Amniotic epithelial cell (primary cell): ENCODE measurements around the gene CCDC51.
"Not testable (repeated sequence)": the region's sequence is repeated elsewhere in the genome, so short reads cannot be mapped to it uniquely, and the experiment has no call there.

ENCODE experiments used
- DNase-seq: peaks from one replicate; pipeline ENCODE4 v3.0.0-alpha.2; 2010; ENCODE audit warnings: low read depth

Gene CCDC51

DNA sequence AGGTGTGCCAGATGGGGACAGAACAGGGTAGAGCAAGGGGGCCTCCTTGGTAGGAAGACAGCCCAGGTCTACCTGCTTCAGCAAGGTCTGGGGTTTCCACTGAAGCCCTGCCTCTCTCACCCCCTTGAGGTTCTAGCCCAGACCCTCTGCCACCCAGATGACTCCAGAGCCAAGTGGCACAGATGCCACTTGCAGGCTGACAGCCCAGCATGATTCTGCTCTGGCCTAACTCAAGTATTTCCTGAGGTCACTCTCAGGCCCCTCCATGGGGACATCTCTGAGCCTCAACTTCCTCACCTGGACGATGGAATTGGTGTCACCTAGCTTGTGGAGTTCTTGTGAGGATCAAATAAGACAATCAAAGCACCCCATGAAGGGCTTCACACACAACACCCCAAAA lies 33.9 kb downstream of the CCDC51 start:
- DNase-seq: no peak

DNA sequence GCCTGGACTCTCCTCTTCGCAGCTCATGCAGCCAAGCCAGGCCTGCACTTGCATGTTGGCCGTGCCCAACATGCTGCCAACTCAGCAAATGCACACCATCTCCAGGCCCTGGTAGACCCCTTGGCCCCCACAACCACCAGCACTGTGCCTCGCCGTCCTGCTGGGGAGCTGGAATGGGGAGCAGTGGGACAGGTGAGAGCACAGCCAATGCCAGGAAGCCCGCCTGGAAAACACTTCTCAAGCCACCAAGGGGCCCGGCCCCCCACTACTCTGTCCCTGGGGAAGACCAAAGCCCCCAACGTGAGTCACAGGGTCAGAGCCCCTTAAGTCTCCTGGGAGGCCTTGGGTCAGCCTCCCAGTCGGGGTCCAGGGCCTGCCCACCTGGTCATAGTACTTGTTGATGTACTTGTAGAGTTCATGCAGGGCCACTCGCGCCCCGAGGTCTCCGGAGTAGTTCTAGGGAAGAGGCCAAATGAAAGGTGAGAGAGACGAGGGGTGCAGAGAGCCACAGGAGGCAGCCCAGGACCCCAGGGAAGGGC lies 34.5 kb downstream of the CCDC51 start:
- DNase-seq: no peak

DNA sequence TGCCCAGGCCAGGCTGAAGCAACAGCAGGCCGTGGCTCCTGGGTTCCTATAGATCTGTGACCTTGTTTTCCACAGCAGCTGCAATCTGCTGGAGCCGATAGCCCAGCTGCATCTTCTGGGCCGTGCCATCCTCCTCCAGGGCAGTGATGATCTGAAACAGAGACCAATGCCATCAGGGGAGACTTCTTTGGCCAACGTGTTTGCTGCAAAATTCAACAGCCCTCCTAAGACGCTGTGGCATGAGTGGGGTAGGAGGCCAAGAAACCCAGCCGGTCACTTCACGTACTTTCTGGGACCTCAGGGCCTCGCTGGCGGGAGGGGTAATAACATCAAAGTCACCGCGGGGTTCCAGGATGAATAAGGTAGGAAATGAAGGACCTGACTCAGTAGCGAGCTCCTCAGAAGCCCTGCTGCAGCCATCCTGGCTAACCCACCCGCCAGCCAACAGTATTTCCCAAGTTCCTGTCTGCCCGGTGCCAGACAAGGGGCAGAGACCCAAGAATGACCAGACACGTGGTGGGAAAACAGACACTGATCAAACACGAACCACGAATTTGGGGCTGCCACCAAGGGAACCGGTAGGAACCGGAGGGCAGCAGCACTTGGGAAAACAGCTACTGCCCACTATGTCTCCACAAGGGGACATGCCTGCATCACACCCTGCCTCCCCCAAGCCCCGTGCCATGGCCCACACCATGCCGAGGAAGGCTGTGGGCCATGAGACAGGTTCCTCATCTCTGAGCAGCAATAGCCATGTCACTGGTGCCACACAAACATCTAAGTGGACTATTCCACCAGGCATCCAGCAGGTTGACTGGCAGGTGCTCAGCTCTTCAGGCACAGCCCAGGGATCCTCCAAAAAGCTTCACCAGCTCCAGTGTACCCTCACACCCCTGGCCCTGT lies 35.2 kb downstream of the CCDC51 start:
- no peak for DNase-seq

DNA sequence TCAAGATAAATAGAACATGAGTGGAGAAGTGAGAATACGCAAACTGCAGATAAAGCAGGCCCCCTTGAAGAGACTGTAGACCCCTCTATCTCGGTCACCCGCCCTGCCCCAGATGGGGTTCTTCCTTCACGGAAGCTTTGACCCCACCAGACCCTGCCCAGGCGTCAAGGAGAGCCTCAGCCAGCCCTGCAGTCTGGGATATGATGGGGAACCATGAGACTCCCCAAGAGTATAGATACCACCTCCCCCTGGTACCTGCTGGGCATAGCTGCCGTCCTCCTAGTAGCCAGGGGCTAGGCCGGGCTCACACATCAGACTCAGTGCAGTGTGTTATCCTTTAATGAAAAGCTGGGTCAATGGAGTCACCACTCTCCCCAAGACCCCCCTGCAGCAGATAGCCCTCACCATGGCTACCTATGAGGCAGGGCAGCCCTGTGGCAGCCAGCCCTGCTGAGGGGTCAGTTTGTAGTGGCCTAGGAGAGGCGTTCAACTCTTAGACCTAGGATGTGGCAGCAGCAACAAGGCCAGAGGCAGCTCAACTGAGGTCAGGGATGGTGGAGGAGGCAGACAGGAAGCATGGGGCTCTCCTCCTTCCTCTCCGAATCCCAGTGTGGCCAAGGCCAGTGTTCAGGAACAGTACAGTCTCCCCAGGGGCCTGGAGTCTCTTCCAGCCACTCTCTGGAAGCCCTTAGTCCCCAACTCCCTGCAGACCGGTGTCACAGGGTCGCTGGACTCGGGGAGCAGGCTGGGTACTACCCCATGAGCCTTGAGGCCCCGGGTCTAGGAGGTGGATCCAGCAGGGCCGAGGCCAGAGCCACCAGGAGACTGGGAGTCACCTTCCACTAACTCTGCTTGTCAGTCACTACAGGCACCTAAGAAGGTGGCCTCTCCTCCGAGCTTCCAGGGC lies 36.1 kb downstream of the CCDC51 start:
- DNase-seq: no peak

DNA sequence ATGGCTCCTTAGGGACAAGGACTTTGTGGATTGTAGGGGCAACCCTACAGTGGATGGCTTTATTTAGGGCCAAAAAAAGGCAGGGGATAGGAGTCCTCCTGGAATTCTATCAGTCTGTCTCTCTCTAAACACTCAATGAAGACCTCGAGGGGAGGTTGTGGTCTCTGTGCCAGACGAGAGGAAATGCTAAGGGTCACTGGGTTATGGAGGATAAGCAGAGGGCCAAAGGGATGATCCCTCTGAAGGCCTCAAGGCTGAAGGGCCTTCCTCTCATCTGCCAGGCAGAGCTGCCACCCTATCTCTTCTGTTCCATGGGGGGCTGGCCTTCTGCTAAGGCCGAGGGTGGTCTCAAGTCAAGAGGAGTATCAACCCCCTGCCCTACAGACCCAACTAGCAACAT lies 37.0 kb downstream of the CCDC51 start:
- DNase-seq: no peak

DNA sequence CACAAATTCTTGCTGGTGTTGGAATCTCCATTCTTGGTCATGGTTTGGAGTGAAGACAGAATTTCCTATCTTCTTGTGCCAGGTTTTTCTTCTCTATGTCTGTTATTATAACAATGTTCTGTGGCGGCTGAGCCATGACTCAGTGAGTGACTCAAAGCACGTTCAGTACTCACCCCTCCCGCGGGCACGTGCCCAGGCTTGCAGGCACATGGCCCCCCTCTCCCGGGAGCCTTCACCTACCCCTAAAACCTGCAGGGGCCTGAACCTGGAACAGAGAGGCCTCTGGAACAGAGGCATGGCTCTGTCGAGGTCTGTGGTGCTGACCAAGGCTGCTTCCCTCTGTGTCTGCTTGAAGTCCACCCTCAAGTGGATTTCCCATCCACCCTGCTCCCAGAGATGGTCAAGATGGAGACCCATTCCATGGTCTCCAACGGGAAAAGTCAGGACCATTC lies 37.6 kb downstream of the CCDC51 start:
- DNase-seq: peak; percentile 85

DNA sequence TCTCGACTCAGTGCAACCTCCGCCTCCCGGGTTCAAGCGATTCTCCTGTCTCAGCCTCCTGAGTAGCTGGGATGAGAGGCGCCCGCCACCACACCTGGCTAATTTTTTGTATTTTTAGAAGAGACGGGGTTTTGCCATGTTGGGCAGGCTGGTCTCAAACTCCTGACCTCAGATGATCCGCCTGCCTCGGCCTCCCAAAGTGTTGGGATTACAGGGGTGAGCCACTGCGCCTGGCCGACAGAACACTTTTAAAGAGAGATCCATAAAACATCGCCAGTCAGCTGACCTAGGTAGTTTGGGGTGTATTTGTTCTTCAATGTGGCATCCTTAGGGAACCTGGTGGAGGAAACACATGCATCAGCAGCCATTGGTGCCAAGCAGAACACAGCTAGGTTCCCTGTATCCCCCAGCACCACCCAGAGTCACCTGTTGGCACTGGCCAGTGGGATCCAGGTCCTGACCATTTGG lies 38.5 kb downstream of the CCDC51 start:
- not testable (repeated sequence) for DNase-seq

DNA sequence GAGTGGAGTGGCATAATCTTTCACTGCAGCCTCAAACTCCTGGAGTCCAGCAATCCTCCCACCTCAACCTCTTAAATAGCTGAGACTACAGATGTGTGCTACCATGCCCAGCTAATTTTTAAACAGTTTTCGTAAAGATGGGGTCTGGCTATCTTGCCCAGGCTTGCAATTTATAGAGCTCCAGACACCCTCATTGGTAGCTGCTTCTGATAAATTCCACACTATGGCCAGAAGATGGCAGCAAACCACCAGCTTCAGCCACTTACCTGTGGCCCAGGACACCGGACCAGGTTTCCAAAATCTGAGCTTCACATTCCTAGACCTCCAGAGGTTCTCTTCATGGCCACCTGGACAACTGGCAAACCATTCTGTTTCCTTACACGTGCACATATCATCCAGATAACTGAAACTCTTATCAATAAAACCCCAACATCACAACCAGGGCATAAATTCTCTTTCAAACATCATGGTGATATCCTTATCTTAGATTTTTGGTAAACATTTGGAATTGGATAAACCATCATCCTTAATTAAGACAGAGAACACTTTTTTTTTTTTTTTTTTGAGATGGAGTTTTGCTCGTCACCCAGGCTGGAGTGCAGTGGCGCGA lies 39.0 kb downstream of the CCDC51 start:
- peak; percentile 47 for DNase-seq

DNA sequence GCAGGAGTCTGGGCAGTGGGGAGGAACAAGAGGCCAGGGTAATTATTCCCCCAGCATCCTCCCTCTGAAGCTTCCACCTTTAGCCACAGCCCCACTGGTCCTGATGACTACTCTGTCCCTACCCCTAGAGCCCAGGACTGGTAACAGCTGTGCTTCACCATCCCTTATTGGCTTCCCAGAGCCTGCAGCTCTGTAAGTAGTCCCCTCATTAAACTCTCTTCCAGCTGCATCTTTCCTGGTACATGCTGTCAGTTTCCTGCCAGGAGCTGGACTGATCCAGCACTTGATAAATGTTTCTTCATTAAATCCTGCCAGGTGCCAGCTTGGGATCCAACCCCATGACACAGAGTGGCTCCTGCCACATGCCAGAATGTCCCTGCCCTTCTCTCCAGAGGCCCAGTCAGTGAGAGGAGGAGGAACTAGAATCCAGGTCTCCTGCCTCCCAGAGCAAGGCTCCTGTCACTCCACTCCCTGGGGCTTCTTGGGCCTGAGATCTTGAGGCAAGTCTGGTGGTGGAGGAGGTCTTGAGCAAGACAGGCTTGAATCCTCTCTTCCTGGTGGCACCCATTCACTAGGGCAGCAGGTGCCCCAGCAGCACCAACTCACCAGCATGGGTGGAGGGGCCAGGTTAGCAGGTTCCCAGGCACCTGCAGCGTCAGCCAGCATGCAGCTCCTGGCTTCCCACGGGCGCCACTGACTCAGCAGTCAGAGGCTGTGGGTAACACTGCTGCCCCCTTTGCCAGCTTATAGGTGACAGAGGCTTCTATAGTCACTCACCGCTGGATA lies 40.3 kb downstream of the CCDC51 start:
- no peak for DNase-seq

DNA sequence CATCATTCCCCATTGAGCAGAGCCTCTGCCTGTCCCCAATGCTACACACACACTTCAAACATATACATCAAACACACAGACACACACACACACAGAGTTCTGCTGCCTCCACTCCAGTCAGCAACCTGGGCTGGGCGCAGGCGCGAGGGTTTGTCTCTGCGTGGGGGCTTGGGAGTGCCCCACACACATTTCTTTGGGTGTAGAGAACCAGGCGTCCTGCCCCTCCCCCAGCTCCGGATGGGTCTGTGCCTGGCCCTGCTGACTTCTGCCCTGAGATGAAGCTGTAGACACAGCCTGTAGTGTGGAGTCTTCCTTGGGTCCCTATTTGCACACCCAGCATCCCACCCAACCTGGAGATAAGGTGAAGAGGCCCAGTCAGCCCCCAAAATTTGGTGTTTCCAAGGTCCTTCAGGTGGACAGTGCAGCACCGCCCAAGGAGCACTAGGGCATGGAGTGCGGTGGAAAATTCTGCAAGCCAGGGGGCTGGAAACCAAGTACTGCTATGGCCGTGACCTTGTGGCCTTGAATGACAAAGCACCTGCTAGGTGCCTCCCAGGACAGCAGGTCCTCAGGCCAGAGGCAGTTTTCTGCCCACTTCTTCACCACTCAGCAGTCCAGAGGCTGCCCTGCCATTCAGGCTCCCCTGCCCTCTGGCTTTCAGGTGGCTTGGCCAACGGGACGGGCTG lies 41.1 kb downstream of the CCDC51 start:
- peak; percentile 10 for DNase-seq

DNA sequence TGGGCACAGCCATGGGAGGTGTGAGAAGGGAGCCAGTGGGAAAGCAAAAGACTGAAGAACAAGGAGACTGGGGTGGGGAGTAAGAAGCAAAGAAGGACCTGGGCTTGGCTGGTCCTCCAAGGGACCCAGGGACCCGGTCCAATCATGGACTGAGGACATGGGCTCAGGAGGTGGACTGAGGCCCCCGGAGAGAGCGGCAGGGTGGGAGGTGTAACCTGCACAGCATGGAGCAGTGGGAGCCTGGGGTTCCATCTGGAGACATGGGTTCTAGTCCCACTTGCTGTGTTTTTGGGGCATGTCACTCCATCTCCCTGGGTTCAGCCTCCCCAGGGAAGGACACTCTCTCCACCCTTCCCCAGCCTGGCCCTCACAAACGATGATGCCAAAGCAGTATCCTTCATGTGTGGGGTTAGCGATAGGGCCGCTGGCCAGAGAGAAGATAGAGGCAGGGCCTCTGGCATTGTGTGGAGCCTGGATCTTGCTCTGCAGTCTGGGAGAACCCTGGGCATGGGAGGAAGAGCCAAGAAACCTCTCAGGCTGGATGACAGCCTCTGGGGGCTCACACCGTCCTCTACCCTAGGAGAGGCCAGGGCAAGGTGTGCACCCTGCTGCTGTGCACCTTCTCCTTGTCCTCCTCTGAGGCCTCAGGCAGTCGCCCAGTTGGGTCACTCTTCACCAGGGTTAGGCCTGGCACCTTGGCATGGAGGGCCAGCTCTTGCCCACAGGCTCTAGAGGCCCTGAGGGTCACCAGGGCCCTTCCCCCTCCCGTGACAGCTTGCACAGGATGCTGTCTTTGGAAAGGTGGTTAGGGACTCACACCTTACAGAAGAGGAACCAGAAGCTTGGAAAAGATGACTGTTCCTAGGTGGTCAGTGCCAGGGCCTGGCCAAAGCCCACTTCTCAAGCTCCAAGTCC lies 41.9 kb downstream of the CCDC51 start:
- DNase-seq: no peak

DNA sequence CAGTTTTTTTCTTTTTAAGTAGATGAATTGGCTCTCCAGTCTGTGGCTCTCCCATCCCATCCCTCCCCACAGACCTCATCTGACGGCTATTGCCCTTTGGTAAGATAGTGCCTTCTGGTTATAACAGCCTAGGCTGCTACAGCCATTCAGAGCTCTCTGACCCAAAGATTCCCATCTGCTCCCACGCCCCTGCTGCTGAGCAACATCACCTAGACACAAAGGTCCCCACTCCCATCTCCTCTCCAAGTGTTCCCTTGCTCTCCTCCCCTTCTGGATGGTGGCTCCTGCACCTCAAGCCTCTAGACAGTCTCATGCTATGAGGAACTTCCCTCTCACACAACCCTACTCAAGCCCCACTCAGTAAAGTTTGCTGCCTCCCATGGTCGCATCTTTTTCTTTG lies 44.2 kb downstream of the CCDC51 start:
- DNase-seq: no peak

DNA sequence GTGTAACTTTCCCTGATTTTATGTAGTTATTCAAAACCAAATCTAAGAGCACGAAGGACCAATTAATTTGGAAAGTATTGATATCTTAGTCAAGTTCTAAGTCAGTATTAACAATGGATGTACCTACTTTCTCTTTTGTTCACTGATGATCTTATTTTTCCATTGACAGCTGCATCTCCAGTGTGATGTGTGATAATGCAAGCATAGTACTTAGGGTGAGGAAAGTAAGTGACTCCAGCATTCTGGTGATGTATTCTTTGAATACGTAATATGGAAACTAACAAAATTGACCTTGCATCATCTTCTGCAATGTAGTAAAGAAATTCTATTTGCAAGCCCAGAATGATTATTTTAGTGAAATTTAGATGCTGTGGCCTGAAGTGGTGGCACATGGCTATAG lies 45.5 kb downstream of the CCDC51 start:
- no peak for DNase-seq

DNA sequence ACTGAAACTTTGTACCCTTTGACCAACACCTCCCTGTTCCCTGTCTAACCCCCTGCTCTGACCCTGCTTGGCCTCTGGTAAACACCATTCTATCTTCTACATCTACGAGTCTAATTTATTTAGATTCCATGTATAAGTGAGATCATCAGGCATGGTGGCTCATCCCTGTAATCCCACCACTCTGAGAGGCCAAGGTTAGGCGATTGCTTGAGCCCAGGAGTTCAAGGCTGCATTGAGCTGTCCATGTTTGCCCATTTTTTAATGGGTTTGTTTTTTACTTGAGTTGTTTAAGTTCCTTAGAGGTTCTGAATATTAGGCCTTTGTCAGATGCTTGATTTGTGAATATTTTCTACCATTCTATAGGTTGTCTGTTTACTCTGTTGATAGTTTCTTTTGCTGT lies 51.0 kb downstream of the CCDC51 start:
- DNase-seq: no peak

DNA sequence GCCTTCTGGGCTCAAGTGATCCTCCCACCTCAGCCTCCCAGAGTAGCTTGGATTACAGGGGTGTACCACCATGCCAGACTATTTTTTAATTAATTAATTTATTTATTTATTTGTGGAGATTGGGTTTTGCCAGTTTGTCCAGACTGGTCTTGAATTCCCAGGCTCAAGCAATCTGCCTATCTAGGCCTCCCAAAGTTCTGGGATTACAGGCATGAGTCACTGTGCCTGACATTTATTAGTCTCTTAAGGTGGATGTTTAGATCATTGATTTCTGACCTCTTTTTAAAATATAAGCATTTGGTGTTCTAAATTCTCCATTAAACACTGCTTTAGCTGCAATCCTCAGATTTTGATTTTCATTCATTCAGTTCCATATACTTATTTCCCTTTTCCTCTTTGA lies 52.3 kb downstream of the CCDC51 start:
- no peak for DNase-seq
